Mucosa of stomach (tissue), 1 donor: Measurements from ENCODE around the gene SUGCT.
"Not testable (repeated sequence)": the region's sequence is repeated elsewhere in the genome, so short reads cannot be mapped to it uniquely, and the experiment has no call there.

Source experiments
- H3K27me3 ChIP-seq: one replicate; pipeline ENCODE4 v1.7.0; 2013; ENCODE audit warnings: mild to moderate bottlenecking, low read length; ENCODE audit not compliant: control insufficient read depth, insufficient read depth
- H3K36me3 ChIP-seq: one replicate; pipeline ENCODE4 v1.7.0; 2013; ENCODE audit warnings: low read length; ENCODE audit not compliant: control insufficient read depth, insufficient read depth
- H3K4me1 ChIP-seq: one replicate; pipeline ENCODE4 v1.7.0; 2013; ENCODE audit warnings: mild to moderate bottlenecking, low read length; ENCODE audit not compliant: control insufficient read depth, insufficient read depth
- H3K4me3 ChIP-seq: one replicate; pipeline ENCODE4 v1.7.0; 2013; ENCODE audit warnings: low read length
- H3K9ac ChIP-seq: one replicate; pipeline ENCODE4 v1.7.0; 2013; ENCODE audit warnings: mild to moderate bottlenecking, low read length, moderate library complexity
- H3K9me3 ChIP-seq: one replicate; pipeline ENCODE4 v1.7.0; 2013; ENCODE audit warnings: mild to moderate bottlenecking, low read length, moderate library complexity; ENCODE audit not compliant: control insufficient read depth
- donor health status: Pancreatic carcinoma.

SUGCT gene

DNA sequence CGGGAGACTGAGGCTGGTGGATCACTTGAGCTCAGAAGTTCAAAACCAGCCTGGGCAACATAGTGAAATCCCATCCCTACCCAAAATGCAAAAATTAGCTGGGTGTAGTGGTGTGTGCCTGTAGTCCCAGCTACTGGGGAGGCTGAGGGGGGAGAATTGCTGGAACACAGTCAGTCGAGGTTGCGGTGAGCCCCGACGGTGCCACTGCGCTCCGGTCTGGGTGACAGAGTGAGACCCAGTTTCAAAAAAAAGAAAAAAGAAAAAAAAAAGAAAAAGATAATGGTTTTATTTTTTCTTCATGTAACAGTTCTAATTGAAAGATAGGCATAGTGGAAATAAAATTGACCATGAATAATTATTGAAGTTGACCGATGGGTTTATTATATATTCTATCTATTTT, 99.9 kb downstream of the SUGCT start:
- no peaks in the 10 kb centered on the region for H3K9me3 ChIP-seq
- no peak overlapping the region for H3K9ac ChIP-seq
- H3K27me3 ChIP-seq, result no peaks in the 10 kb centered on the region
- H3K4me3 ChIP-seq, result peak overlapping the region; percentile 4
- H3K4me1 ChIP-seq, result peaks cover 10% of the 10 kb centered on the region
- H3K36me3 ChIP-seq, result no peaks in the 10 kb centered on the region

DNA sequence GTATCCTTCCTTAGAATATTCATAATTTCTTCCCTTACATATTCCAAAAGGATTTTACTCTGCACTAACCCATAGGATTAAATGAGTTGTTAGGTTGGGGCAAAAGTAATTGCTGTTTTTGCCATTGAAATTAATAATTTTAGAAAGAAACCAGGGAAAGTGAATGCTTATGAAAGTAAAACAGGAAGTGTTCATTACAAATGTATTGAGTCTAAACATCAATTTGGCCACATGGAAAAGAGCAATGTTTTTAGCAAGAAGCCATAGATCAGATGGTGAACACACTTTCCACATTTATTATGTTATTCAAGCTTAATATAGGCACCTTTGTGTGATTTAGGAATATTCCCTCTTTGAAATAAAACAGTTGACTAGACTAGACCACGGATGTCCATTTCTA, 102.9 kb downstream of the SUGCT start:
- no peaks in the 10 kb centered on the region for H3K9me3 ChIP-seq
- no peaks in the 10 kb centered on the region for H3K27me3 ChIP-seq
- peaks cover 25% of the 10 kb centered on the region for H3K4me1 ChIP-seq
- H3K9ac ChIP-seq, result no peak overlapping the region
- no peaks in the 10 kb centered on the region for H3K36me3 ChIP-seq
- no peak overlapping the region for H3K4me3 ChIP-seq

DNA sequence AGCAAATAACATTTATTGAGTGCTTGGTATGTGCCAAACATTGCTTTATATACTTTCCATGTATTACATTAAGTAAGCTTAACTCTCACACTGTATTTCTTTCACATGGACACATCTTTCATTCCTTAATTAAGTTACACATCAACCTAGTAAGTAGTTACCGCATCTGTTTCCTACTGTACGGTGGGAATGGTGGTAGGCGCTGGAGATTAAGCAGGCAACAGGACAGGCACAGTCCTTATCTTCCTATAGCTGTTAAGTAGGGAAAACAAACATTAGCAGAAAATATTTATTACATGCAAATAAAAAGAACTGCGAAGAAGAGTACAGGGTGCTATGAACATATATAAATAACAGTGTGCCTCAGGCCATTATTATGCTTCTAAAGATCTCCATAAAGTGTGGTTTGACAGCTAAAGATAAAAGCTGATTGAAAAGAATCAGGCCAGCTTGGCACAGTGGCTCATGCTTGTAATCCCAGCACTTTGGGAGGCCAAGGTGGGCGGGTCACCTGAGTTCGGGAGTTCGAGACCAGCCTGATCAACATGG, 105.0 kb downstream of the SUGCT start:
- Histone ChIP-seq H3K4me3 (no peak overlapping the region), H3K9me3 (no peaks in the 10 kb centered on the region), H3K27me3 (no peaks in the 10 kb centered on the region), H3K4me1 (peaks cover 19% of the 10 kb centered on the region), H3K36me3 (no peaks in the 10 kb centered on the region), H3K9ac (no peak overlapping the region)

DNA sequence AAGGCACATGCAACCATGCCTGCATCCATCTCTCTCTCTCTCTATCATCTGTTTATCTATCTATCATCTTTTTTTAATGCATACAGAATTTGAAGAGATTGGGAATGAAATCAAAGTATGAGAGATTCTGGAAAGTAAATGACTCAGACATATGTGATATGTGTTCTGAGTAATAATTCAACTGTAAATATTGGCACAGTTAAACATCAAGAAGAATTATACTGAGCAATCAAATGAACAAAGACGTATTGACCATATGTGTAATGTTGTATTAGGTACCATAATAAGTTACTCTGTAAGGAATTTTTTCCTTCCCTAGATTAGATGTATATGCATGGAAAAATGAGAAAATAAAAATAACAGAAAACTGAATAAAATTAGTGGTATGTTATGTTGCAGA, 108.3 kb downstream of the SUGCT start:
- Histone ChIP-seq H3K4me3 (no peak overlapping the region), H3K9me3 (no peaks in the 10 kb centered on the region), H3K4me1 (peaks cover 19% of the 10 kb centered on the region), H3K9ac (no peak overlapping the region), H3K27me3 (no peaks in the 10 kb centered on the region), H3K36me3 (no peaks in the 10 kb centered on the region)

DNA sequence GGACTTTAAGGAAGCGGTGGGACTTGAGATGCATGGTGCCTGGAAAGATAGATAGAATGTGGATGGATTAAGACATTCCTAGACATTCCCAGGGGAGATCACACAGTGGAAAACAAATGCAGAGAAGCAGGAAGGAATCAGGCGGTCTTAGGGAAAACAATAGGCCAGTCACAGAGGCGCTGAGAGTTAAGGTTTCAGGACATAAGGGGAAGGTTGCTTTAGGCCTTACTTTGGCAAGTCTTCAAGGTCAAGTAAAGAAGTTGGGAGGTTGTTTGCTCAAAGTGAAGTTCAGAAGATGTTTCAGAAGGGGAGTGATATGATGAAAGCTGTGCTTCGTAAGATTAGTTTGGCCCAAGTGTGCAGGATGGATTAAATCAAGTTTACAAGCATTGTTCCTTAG, 109.4 kb downstream of the SUGCT start:
- Histone ChIP-seq H3K9ac (no peak overlapping the region), H3K4me1 (peaks cover 19% of the 10 kb centered on the region), H3K36me3 (no peaks in the 10 kb centered on the region), H3K9me3 (no peaks in the 10 kb centered on the region), H3K4me3 (no peak overlapping the region), H3K27me3 (no peaks in the 10 kb centered on the region)

DNA sequence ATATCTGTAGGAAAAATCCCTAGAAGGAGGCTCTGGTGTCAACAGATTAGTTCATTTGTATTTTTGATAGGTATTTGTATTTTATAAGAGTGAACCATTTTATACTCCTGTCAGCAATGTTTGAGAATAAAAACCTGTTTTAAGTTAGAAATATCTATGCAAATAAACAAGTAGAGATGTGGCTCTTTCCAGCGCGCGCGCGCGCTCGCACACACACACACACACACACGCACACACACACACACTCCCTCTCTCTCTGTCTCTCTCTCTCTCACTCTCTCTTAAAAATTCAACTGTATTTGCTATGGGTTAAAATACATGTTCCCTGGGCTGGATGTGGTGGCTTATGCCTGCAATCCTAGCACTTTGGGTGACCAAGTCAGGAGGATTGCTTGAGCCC, 113.9 kb downstream of the SUGCT start:
- Histone ChIP-seq H3K27me3 (no peaks in the 10 kb centered on the region), H3K9me3 (no peaks in the 10 kb centered on the region)

DNA sequence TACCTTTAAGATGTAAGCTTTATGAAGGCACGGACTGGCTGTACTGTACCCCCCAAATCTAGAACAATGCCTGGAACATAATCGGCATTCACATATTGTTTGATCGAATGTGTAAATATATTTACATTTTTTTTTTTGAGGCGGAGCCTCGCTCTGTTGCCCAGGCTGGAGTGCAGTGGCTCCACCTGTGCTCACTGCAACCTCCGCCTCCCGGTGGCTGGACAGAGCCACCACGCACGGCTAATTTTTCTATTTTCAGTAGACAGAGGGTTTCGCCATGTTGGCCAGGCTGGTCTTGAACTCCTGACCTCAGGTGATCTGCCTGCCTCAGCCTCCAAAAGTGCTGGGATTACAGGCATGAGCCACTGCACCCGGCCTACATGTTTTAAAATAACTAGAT, 118.6 kb downstream of the SUGCT start:
- H3K36me3 ChIP-seq, result not testable (repeated sequence)

More for the DNA sequence above, 113.9 kb downstream of the SUGCT start:
- Histone ChIP-seq H3K4me3 (no peak overlapping the region), H3K36me3 (no peaks in the 10 kb centered on the region), H3K9ac (no peak overlapping the region), H3K4me1 (peaks cover under 1% of the 10 kb centered on the region)

DNA sequence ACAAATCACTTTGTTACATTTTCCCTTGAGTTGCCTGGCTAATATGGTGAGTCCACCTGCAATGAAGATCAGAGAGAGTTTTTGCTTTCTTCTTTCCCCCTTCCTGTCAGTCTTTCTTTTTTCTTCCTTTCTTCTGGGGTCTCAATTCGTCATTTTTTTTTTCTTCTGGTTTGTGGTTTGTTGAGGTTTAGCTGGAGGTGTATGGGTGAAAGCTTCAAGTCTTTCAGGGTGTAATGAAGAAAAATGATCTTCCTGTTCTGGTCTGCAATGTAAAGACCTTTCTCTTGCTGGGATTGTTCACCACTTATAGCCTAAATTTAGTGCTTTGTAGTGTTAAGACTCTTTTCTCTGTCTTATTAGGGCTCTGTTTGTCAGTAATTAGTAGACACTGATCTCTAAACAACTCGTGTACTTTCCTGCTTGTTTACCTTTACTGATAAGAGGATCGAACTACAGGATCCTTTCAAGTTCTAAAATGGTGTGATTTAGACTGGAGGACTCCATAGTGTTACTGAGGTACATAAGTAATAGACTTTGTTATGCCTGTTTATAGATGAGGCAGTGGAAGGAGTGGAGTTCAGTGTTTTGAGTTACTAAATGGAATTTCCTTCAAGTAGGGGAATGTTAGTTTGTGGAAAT, 129.1 kb downstream of the SUGCT start:
- no peaks in the 10 kb centered on the region for H3K9me3 ChIP-seq
- no peaks in the 10 kb centered on the region for H3K27me3 ChIP-seq
- H3K4me1 ChIP-seq, result no peaks in the 10 kb centered on the region
- no peak overlapping the region for H3K4me3 ChIP-seq
- H3K9ac ChIP-seq, result no peak overlapping the region
- no peaks in the 10 kb centered on the region for H3K36me3 ChIP-seq

More for the DNA sequence above, 118.6 kb downstream of the SUGCT start:
- H3K4me3 ChIP-seq, H3K4me1 ChIP-seq, H3K9ac ChIP-seq, H3K27me3 ChIP-seq, H3K9me3 ChIP-seq: not testable (repeated sequence)

DNA sequence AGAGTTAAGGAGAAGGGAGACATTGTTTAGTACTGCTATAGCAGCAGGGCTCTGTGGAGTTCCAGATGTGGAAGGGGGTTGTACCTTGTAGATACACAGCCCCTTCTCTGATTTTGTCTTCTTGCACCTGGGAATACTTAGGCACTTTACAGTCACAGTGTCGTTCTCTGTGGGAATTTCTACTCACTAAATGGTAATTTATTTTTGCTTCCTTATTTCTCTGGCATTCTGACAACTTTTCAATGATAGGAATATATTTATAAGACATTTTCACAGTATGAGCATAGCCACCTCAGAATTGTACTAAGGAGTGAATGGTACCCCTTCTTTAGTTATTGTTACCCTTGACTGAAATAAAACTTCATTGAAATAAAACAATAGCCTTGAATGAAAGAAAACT, 132.8 kb downstream of the SUGCT start:
- H3K9ac ChIP-seq, result no peak overlapping the region
- H3K4me1 ChIP-seq, result no peaks in the 10 kb centered on the region
- no peaks in the 10 kb centered on the region for H3K27me3 ChIP-seq
- no peak overlapping the region for H3K4me3 ChIP-seq
- no peaks in the 10 kb centered on the region for H3K9me3 ChIP-seq
- no peaks in the 10 kb centered on the region for H3K36me3 ChIP-seq

DNA sequence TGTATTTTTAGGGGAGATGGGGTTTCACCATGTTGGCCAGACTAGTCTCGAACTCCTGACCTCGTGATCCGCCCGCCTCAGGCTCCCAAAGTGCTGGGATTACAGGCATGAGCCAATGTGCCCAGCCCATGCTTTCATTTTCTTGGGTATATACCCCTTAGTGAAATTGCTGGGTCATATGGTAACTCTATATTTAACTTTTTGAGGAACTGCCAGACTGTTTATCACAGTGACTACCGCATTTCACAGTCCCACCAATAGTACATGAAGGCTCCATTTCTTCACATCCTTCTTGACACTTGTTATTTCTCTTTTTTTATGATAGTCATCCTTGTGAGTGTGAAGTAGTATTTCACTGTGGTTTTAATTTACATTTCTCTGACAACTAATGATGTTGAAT, 134.0 kb downstream of the SUGCT start:
- H3K27me3 ChIP-seq, H3K36me3 ChIP-seq, H3K4me1 ChIP-seq, H3K9ac ChIP-seq, H3K4me3 ChIP-seq, H3K9me3 ChIP-seq: not testable (repeated sequence)

DNA sequence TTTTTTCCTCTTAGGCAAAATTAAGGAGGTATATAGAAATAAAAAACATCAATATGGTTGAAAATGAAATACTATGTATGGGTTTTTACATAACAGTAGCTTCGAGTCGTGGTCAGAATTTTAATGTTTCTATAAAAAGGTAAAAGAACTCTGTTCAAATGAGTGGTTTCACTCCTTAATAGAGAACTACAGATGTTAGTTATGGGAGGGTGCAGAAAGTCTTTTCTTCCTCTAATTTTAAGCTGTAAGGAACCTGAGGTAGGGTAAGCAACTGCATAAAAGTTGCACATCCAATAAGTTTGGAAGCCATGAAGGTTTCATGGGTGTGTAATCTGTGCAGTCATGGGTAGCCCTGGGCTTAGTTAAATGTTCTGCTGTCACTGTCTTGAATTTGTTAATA, 141.3 kb downstream of the SUGCT start:
- H3K4me1 ChIP-seq, result no peaks in the 10 kb centered on the region
- no peak overlapping the region for H3K4me3 ChIP-seq
- no peaks in the 10 kb centered on the region for H3K36me3 ChIP-seq
- no peak overlapping the region for H3K9ac ChIP-seq
- no peaks in the 10 kb centered on the region for H3K9me3 ChIP-seq
- no peaks in the 10 kb centered on the region for H3K27me3 ChIP-seq

DNA sequence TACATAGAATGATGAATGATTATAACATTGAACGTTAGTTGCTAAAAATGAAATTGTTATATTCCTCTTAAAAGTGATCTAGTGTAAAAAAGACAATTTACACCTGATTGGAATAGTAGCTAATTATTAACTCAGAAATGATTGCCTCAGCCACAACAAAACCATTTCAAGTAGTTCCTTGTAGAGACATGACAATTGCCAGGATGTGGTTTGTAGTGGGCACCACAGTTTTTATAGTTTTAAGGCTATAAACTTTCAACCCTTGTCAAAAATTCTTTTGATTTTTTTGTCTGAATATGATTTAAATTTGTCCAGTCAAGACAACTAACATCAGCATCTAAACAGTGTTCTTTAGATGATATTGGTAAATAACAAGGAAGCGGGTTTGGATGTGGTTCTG, 145.2 kb downstream of the SUGCT start:
- H3K9me3 ChIP-seq, result no peaks in the 10 kb centered on the region
- H3K4me1 ChIP-seq, result no peaks in the 10 kb centered on the region

DNA sequence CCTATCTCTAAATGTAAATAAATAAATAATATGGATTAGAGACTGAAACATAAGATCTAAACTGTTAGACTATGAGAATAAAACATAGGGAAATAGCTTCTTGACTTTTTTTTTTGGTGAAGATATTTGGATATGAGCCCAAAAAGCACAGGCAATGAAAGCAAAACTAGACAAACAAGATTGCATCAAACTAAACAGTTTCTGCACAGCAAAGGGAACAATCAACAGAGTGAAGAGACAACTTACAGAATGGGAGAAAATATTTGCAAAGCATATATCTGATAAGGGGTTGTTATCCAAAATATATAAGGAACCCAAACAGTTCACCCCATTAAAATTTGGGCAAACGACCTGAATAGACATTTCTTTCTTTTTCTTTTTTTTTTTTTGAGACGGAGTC, 148.1 kb downstream of the SUGCT start:
- H3K27me3 ChIP-seq, result no peaks in the 10 kb centered on the region

More for the DNA sequence above, 145.2 kb downstream of the SUGCT start:
- H3K27me3 ChIP-seq, result no peaks in the 10 kb centered on the region
- H3K4me3 ChIP-seq, result no peak overlapping the region
- H3K9ac ChIP-seq, result no peak overlapping the region
- H3K36me3 ChIP-seq, result no peaks in the 10 kb centered on the region

More for the DNA sequence above, 148.1 kb downstream of the SUGCT start:
- H3K36me3 ChIP-seq, result no peaks in the 10 kb centered on the region
- no peak overlapping the region for H3K4me3 ChIP-seq
- H3K4me1 ChIP-seq, result no peaks in the 10 kb centered on the region
- no peaks in the 10 kb centered on the region for H3K9me3 ChIP-seq
- H3K9ac ChIP-seq, result no peak overlapping the region
